H1 (cell line): ENCODE results near the gene COL4A2. TPM values are rescaled to one million over a fixed set of nuclear protein-coding genes. Genes with fewer than 3 reads are reported as not detected.

Experiments
- CHD7 ChIP-seq: fragments of 300-600 bp; sonication (generic); IDR thresholded peaks from 2 replicates; pipeline ENCODE4 v1.7.1; 2012; ENCODE audit warnings: low read length, moderate library complexity, mild to moderate bottlenecking, inconsistent platforms; ENCODE audit not compliant: insufficient replicate concordance
- EZH2 ChIP-seq: fragments of 200-600 bp; sonication (generic); IDR thresholded peaks from 2 replicates; pipeline ENCODE4 v1.7.1; 2012; ENCODE audit warnings: low read depth, mild to moderate bottlenecking, moderate library complexity, low read length, inconsistent platforms; ENCODE audit not compliant: severe bottlenecking
- GABPA ChIP-seq: IDR thresholded peaks from 2 replicates; pipeline ENCODE4 v1.6.1; 2011; ENCODE audit warnings: mild to moderate bottlenecking, low read length, moderate library complexity, borderline replicate concordance; ENCODE audit not compliant: insufficient read depth
- POLR2AphosphoS5 ChIP-seq: IDR thresholded peaks from 2 replicates; pipeline ENCODE4 v1.6.1; 2011; ENCODE audit warnings: low read depth, low read length
- POU5F1 ChIP-seq: IDR thresholded peaks from 2 replicates; pipeline ENCODE4 v1.6.1; 2011; ENCODE audit warnings: low read depth, mild to moderate bottlenecking, low read length, moderate library complexity
- SAP30 ChIP-seq: fragments of 300-600 bp; sonication (generic); IDR thresholded peaks from 2 replicates; pipeline ENCODE4 v1.7.1; 2012; ENCODE audit warnings: low read length, moderate library complexity, mild to moderate bottlenecking, inconsistent platforms; ENCODE audit not compliant: insufficient read depth, insufficient replicate concordance
- SP4 ChIP-seq: IDR thresholded peaks from 2 replicates; pipeline ENCODE4 v1.6.1; 2012; ENCODE audit warnings: low read length, inconsistent platforms
- TBP ChIP-seq: IDR thresholded peaks from 2 replicates; pipeline ENCODE4 v1.6.1; 2011; ENCODE audit warnings: low read depth, low read length, improper control_type of control experiment
- polyA plus RNA-seq, 7 experiments: library from polyadenylated mRNA; depleted of rRNA in 3 of 7; stranded (reverse) in 5 of 7; unstranded in 2 of 7; fragments of >200 nt in 5 of 7; fragments of 200-250 nt in 2 of 7; gene quantifications; 1 replicate in 5 of 7; 2 replicates in 1 of 7; 4 replicates in 1 of 7; pipeline versions ENCODE4 v1.2.1 to v1.2.3, GENCODE V29; 2011 to 2013; ENCODE audit warnings: missing spikeins in 2 of 7, mixed read lengths in 2 of 7
- total RNA-seq: library from RNA; stranded (reverse); fragmentation: NEBNext Ultra II Directional; extraction: Animal tissue kit (Norgen Biotek cat#: 25700); gene quantifications from 2 replicates; pipeline ENCODE4 v1.2.1, GENCODE V29; 2021

The COL4A2 gene
- total and polyA plus RNA-seq, 2 of the 8 experiments (the other 6 are each of a cell fraction or from before 2014, with no cell fraction given): 80.4 to 87.3 TPM

GRCh38 chr13:110275931-110276552, 31.0 kb upstream of the COL4A2 start (continued):
- TF ChIP-seq EZH2 (no peak), SP4 (no peak), POU5F1 (no peak), SAP30 (no peak), TBP (no peak), GABPA (no peak), CHD7 (no peak), POLR2AphosphoS5 (no peak)
